ENCODE measurements around the gene TEAD1.
A peak's percentile ranks its signal among the peaks of the same experiment; 100 is the strongest.

Gene TEAD1

DNA sequence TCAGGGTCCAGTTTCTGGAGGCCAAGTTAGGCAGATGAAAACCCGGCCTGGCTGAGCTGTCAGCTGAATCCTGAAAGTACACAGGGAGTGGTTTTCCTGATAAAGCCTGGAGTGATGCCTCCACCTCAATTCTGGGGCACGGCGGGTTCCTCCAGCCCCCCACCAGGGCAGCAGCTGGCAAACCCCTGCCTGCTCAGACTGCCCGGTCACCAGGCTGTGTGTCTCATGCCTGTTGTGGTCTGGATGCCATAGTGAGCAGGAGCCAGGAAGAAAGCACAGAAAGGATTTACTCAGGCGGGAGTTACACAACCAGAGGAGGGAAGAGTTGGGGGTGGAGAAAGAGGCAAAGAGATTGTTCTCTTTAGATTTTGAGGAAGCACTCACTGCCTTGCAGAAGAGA, 215.0 kb downstream of the TEAD1 start:
- peak overlapping the region in 2 of 3 experiments; percentile 48 to 58 for H3K27ac Mint-ChIP-seq
- peaks cover 42% of the 10 kb centered on the region for H3K36me3 Mint-ChIP-seq (ENCODE audit: low read depth)
- TF ChIP-seq, protein P1, sequence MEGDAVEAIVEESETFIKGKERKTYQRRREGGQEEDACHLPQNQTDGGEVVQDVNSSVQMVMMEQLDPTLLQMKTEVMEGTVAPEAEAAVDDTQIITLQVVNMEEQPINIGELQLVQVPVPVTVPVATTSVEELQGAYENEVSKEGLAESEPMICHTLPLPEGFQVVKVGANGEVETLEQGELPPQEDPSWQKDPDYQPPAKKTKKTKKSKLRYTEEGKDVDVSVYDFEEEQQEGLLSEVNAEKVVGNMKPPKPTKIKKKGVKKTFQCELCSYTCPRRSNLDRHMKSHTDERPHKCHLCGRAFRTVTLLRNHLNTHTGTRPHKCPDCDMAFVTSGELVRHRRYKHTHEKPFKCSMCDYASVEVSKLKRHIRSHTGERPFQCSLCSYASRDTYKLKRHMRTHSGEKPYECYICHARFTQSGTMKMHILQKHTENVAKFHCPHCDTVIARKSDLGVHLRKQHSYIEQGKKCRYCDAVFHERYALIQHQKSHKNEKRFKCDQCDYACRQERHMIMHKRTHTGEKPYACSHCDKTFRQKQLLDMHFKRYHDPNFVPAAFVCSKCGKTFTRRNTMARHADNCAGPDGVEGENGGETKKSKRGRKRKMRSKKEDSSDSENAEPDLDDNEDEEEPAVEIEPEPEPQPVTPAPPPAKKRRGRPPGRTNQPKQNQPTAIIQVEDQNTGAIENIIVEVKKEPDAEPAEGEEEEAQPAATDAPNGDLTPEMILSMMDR (IDR thresholded peaks at IDR 0.05; ENCODE audit: unreplicated experiment in 3 of 3): no peak
- no peak overlapping the region for H3K4me3 Mint-ChIP-seq
- H3K9me3 Mint-ChIP-seq: no peaks in the 10 kb centered on the region
- H3K4me1 Mint-ChIP-seq: peaks cover 13% of the 10 kb centered on the region
- H3K27me3 Mint-ChIP-seq (ENCODE audit: low read depth): peaks cover 3% of the 10 kb centered on the region

DNA sequence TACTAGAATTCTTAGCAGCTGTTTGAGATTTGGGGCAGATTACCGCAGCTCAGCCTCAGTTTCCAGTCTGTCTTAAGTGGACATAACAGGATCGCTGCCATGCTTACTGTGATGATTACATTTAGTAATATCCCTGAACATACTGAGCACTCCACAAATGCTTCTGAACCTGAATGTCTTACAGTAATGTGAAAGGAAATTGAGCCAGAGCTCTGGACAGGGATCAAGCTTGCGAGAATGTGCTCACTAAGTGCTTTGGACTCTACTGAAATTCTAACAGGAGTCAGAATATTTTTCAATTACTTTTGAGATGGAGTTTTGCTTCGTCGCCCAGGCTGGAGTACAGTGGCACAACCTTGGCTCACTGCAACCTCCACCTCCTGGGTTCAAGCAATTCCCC, 216.3 kb downstream of the TEAD1 start:
- Mint-ChIP-seq H3K36me3 (ENCODE audit: low read depth) (peaks cover 35% of the 10 kb centered on the region), H3K4me1 (peaks cover 13% of the 10 kb centered on the region), H3K27me3 (ENCODE audit: low read depth) (peaks cover 3% of the 10 kb centered on the region), H3K9me3 (no peaks in the 10 kb centered on the region), H3K4me3 (no peak overlapping the region), H3K27ac (no peak overlapping the region)
- TF ChIP-seq, protein P1 (IDR thresholded peaks at IDR 0.05; ENCODE audit: unreplicated experiment in 3 of 3): no peak

DNA sequence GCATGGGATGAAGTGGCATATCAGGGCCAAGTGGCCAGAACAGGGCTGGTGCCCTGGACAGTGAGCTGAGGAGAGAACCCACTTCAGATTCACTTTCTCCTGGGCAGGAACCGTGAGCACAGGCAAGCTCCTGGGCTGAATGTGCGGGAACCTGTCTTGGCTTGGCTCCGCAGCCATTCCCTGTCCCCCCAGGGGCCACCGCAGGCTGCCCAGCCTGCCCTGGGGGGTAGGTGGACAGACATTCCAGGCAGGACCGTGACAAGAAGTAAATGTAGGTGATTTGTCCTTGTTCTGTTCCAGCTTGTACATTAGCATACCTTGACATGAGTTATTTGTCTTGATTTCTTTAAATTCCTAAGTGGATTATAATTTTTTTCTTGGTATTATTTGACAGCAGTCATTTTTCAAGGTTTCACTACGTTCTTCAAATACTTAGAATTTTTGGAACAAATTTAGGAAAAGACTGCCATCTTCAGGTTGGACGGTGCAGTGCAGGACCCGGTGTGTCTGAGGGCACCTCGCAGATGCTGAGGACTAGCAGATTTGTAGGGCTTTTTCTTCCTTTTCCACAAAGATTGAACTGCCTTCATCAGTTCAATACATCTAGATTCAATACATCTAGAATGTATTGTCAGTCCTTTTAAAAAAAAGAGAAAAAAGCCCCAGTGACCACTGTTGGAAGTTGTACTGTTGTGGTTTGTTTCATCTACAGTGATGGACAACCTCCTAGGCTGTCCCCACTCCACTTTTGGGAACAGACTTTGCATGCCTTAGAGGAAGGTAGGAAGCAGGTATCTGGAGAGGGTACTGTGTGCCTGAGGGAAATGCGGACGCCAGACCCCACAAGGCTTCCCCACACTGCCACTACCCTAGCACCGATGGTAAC, 219.8 kb downstream of the TEAD1 start:
- TF ChIP-seq, protein P1 (IDR thresholded peaks at IDR 0.05; ENCODE audit: unreplicated experiment in 3 of 3): peak; percentile 81 to 91 (median 85)
- H3K27ac Mint-ChIP-seq: no peak overlapping the region
- H3K4me3 Mint-ChIP-seq: no peak overlapping the region
- H3K27me3 Mint-ChIP-seq (ENCODE audit: low read depth): peaks cover 3% of the 10 kb centered on the region
- peaks cover 14% of the 10 kb centered on the region for H3K4me1 Mint-ChIP-seq
- H3K36me3 Mint-ChIP-seq (ENCODE audit: low read depth): peaks cover 36% of the 10 kb centered on the region
- no peaks in the 10 kb centered on the region for H3K9me3 Mint-ChIP-seq

DNA sequence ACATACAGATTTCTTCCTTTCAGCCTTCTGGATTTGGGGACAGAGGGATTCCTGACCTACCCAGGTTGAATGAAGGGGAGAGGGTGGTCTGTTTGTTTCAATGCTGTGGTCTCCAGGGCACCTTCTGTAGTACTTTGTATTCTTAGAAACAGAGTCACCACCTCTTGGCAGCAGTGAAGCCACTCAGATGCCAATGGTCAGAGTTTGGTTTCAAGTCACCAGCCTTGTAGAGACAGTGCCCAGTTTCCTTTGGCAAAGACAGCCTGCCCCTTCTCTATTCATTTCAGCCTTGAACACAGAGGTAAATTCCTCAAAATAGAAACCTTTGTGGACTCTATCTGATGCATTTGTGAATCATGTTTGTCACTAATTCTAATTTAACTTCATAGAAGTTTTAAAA, 223.2 kb downstream of the TEAD1 start:
- H3K27ac Mint-ChIP-seq: no peak overlapping the region
- no peaks in the 10 kb centered on the region for H3K9me3 Mint-ChIP-seq
- no peak overlapping the region for H3K4me3 Mint-ChIP-seq
- TF ChIP-seq, protein P1 (IDR thresholded peaks at IDR 0.05; ENCODE audit: unreplicated experiment in 3 of 3): no peak
- no peaks in the 10 kb centered on the region for H3K27me3 Mint-ChIP-seq (ENCODE audit: low read depth)
- H3K36me3 Mint-ChIP-seq (ENCODE audit: low read depth): peaks cover 55% of the 10 kb centered on the region
- H3K4me1 Mint-ChIP-seq: peaks cover 11% of the 10 kb centered on the region

DNA sequence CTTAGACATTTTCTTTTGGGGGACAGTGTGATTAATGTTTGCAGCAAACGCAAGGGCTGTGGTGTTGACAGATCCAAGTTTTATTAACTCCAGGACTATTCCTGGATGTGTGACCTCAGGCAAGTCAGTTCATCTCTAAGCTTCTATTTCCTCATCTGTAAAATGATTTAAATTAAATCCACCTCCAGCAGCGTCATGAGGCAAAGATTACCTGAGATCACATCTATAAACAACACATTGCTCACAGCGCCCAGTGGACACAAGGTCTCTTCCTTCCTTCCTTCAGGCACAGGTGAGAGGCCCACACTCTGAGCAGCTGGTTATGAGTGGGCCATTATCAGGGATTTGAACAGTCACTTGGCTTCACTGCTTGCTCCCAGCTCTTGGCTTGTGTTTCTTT, 223.6 kb downstream of the TEAD1 start:
- H3K9me3 Mint-ChIP-seq: no peaks in the 10 kb centered on the region
- no peaks in the 10 kb centered on the region for H3K27me3 Mint-ChIP-seq (ENCODE audit: low read depth)
- peak overlapping the region in 1 of 3 experiments; percentile 25 for H3K27ac Mint-ChIP-seq
- peaks cover 59% of the 10 kb centered on the region for H3K36me3 Mint-ChIP-seq (ENCODE audit: low read depth)
- no peak overlapping the region for H3K4me3 Mint-ChIP-seq
- H3K4me1 Mint-ChIP-seq: peaks cover 11% of the 10 kb centered on the region
- TF ChIP-seq, protein P1 (IDR thresholded peaks at IDR 0.05; ENCODE audit: unreplicated experiment in 3 of 3): no peak

DNA sequence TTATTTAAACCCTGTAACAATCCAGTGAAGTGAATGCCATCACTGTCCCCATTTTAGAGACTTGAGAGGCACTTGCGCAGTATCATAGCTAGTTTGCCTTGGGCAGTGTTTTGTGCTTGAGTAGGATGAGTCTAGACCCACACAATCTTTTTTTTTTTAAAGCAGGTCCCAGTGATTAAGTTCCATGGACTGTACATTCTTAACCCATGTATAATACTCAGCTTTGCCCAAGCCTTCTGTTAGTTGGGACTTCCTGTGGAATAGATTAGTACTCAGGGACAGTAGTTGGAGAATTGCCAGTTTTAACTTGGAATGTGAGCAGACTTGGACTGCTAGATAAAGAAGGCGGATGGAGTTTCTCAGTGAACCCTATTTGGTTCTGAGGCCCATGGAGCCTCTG, 226.3 kb downstream of the TEAD1 start:
- H3K36me3 Mint-ChIP-seq (ENCODE audit: low read depth): peaks cover 69% of the 10 kb centered on the region
- no peaks in the 10 kb centered on the region for H3K27me3 Mint-ChIP-seq (ENCODE audit: low read depth)
- TF ChIP-seq, protein P1 (IDR thresholded peaks at IDR 0.05; ENCODE audit: unreplicated experiment in 3 of 3): no peak

More for the DNA sequence above, 226.3 kb downstream of the TEAD1 start:
- Mint-ChIP-seq H3K4me3 (no peak overlapping the region), H3K4me1 (peaks cover 8% of the 10 kb centered on the region), H3K27ac (no peak overlapping the region), H3K9me3 (no peaks in the 10 kb centered on the region)

All from nephron (organoid).